ENCODE measurements around the gene DAB1. TPM values are rescaled to one million over a fixed set of nuclear protein-coding genes. Genes with fewer than 3 reads are reported as not detected.

DAB1 gene
- total and polyA plus RNA-seq, 7 donors: under 0.01 to 1.1 (median 0.75) TPM; not detected in 1

DNA sequence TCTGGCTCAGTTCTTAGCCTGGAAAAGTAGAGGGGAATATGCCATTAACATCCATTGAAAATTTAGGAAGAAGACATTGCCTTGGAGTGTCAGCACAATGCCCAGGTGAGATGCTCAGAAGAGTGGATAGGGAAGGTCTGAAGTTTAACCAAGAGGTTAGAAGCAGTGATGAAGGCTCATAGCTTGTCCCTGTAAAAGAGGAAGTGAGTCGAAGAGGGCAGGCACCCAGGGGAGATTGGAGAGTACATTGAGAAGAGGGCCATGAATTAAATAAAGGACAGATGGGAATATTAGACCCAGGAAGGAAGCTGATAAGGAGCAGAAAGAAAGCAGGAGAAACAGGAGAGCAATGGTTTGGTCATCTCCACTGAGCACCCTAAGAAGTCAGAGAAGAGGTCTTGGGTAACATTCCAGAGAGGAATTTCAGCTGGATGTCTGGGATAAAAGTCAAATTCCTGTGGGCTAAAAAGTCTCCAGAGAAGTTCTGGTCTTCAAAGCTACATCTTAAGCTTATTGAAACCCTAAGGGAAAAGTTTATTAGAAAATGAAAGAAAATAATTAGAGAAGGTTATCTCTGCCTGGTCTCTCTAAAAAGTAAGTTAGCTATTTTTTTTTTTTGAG is 475.3 kb downstream of the DAB1 start:
- Histone ChIP-seq H3K27me3 (no peaks in the 10 kb centered on the region), H3K4me3 (no peak overlapping the region), H3K36me3 (no peaks in the 10 kb centered on the region), H3K9me3 (no peaks in the 10 kb centered on the region), H3K4me1 (no peaks in the 10 kb centered on the region), H3K27ac (no peak overlapping the region)
- no peak for DNase-seq
- 58 to 73% methylated on average over 1 of the region's 1 CpG for WGBS, 2 donors
- intact Hi-C loops (cut with DNase I): no loop called here
- TF ChIP-seq, protein P1, sequence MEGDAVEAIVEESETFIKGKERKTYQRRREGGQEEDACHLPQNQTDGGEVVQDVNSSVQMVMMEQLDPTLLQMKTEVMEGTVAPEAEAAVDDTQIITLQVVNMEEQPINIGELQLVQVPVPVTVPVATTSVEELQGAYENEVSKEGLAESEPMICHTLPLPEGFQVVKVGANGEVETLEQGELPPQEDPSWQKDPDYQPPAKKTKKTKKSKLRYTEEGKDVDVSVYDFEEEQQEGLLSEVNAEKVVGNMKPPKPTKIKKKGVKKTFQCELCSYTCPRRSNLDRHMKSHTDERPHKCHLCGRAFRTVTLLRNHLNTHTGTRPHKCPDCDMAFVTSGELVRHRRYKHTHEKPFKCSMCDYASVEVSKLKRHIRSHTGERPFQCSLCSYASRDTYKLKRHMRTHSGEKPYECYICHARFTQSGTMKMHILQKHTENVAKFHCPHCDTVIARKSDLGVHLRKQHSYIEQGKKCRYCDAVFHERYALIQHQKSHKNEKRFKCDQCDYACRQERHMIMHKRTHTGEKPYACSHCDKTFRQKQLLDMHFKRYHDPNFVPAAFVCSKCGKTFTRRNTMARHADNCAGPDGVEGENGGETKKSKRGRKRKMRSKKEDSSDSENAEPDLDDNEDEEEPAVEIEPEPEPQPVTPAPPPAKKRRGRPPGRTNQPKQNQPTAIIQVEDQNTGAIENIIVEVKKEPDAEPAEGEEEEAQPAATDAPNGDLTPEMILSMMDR (IDR thresholded peaks at IDR 0.05): no peak
- TF ChIP-seq POLR2A (IDR thresholded peaks at IDR 0.05): no peak
- no peak for TF ChIP-seq EP300 (IDR thresholded peaks at IDR 0.05)
- no peak for TF ChIP-seq POLR2AphosphoS5 (IDR thresholded peaks at IDR 0.05)

All from sigmoid colon (tissue), 7 donors.